ENCODE results near the gene KCNAB3. TPM values are rescaled to one million over a fixed set of nuclear protein-coding genes. Genes with fewer than 3 reads are reported as not detected.

Gene KCNAB3
- total RNA-seq, 1 donor from 2014 or later: 0.82 TPM

- DNase-seq: no peak
Observed at GRCh38 chr17:7897090-7897489, 32.6 kb downstream of the KCNAB3 start.

- DNase-seq: no peak
Observed at GRCh38 chr17:7894866-7895265, 34.8 kb downstream of the KCNAB3 start.

- no peak for DNase-seq
Observed at GRCh38 chr17:7894226-7894625, 35.4 kb downstream of the KCNAB3 start.

GRCh38 chr17:7893187-7893880, 36.3 kb downstream of the KCNAB3 start:
- peak; percentile 89 for DNase-seq

GRCh38 chr17:7889166-7889955, 40.3 kb downstream of the KCNAB3 start:
- peak; percentile 99 for DNase-seq

- DNase-seq: peak; percentile 77
Observed at GRCh38 chr17:7888184-7888920, 41.3 kb downstream of the KCNAB3 start, which contains the start of gene CHD3. TSS of gene CHD3 (plus strand) at chr17:7888789. CDS start at chr17:7889001, 212 bp downstream.

GRCh38 chr17:7887482-7888183, 42.0 kb downstream of the KCNAB3 start:
- DNase-seq: peak; percentile 99

GRCh38 chr17:7887038-7887481, 42.6 kb downstream of the KCNAB3 start:
- no peak for DNase-seq

GRCh38 chr17:7886227-7887037, 43.2 kb downstream of the KCNAB3 start:
- DNase-seq: peak; percentile 61

GRCh38 chr17:7885367-7886226, 44.1 kb downstream of the KCNAB3 start:
- peak; percentile 72 for DNase-seq

GRCh38 chr17:7884581-7885366, 44.9 kb downstream of the KCNAB3 start:
- DNase-seq: no peak

- DNase-seq: peak; percentile 65
Observed at GRCh38 chr17:7883781-7884386, 45.8 kb downstream of the KCNAB3 start.

GRCh38 chr17:7882629-7883028, 47.0 kb downstream of the KCNAB3 start:
- DNase-seq: no peak

- DNase-seq: no peak
Observed at GRCh38 chr17:7882068-7882467, 47.6 kb downstream of the KCNAB3 start.

GRCh38 chr17:7881276-7882054, 48.2 kb downstream of the KCNAB3 start:
- peak; percentile 55 for DNase-seq

GRCh38 chr17:7880076-7880868, 49.4 kb downstream of the KCNAB3 start:
- no peak for DNase-seq

- DNase-seq: no peak
Observed at GRCh38 chr17:7878234-7878633, 51.4 kb downstream of the KCNAB3 start.
